HG03439 (cell line): Measurements from ENCODE around the gene SREBF2.
A peak's percentile ranks its signal among the peaks of the same experiment; 100 is the strongest.
"Not testable (repeated sequence)": the region's sequence is repeated elsewhere in the genome, so short reads cannot be mapped to it uniquely, and the experiment has no call there.

ENCODE experiments used
- ATAC-seq: cut with Tn5 transposase; IDR thresholded peaks from one replicate; pipeline ENCODE4 v1.9.1; 2021; ENCODE audit warnings: mild to moderate bottlenecking, moderate library complexity; ENCODE audit not compliant: unreplicated experiment

Gene SREBF2

DNA sequence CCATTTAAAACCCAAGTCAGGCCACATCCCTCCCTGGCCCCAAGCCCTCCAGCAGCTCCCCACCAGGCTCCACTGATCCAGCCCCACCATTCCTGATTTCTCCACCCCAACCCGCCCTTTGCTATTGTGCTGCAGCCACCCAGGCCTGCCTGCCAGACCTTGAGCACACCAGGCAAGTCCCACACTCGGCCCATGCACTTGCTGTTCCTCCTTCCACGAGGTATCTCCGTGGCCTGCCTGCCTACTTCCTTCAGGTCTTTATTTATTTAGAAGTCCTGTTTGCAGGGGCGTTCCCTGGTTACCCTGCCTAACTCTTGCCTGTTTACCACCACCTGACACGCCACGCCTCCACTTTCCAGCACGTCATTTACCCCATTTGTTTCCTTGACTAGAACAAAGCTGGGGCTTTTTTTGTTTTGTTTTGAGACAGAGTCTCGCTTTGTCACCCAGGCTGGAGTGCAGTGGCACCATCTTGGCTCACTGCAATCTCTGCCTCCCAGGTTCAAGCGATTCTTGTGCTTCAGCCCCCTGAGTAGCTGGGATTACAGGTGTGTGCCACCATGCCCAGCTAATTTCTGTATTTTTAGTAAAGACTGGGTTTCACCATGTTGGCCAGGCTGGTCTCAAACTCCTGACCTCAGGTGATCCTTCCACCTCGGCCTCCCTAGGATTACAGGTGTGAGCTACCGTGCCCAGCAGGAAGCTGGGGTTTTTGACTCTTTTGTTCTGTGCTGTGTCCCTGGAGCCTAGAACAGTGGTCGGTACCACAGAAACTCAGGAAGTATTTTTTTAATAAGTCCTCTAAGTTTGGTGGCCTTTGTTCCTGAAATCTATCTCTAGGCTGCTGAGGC, 107.3 kb downstream of the SREBF2 start:
- ATAC-seq, result peak; percentile 51

DNA sequence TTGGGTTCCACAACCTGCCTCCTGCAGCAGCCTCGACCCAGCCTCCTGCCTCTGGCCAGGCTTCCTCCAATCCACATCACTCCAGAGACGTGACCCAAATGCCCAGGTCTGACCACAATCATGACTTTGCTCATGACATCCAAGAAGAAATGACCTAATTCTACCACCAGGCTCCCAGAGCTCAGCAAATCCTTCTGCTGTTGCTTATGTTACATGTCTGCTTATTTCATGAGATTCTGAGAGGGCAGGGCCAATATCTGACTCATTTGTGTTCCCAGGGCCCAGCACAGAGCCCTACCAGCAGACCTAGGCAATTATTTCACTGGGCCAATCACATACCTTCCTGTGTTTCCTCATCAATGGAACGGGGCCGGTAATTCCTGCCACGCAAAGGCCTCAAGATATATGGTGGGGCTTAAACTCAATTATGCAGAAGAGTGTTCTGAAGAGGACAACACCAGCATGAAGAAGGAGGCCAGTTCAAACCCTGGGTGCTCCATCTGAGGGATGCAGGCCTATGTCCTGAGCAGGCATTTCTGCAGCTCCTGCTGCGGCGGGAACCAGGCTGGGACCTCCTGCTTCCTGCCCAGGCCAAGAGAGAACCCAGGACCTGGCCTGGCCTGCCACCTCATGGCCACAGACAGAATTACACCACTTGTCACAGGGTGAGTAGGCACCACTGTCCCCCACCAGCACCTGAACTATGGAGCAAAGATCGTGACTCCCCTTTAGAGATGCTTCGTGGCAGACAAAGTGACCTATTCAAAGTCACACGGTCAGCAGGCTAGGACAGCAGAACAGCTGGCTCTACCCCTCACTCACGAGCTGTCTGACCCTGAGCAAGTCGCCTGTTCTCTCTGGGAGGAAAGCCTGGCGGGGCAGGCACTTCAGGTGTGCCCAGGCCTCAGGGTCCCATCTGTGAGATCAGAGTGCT, 108.2 kb downstream of the SREBF2 start:
- peak; percentile 37 for ATAC-seq

DNA sequence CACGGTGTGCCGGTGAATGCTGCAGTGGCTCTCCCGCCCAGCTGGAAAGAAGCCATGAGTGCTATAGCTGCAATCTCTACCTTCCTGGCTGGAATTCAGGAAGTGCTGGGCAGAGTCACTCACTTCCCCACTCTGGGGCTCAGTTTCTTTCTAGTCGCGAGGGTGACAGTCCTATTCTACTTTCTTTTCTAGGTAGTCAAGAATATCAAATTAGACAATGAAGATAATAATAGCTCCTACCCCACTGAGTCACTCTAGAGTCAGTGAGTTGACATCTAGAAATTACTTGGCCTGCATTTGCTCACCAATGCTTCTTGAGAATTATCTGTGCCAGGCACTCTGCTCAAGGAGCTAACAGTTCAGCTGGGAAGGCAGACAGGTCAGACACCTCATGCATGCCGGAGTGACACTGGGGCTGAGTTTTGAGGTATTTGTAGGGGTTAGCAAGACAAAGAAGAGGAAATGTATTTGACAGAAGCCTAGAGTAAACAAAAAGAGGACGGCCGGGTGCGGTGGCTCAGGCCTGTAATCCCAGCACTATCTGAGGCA, 110.8 kb downstream of the SREBF2 start:
- ATAC-seq, result no peak

DNA sequence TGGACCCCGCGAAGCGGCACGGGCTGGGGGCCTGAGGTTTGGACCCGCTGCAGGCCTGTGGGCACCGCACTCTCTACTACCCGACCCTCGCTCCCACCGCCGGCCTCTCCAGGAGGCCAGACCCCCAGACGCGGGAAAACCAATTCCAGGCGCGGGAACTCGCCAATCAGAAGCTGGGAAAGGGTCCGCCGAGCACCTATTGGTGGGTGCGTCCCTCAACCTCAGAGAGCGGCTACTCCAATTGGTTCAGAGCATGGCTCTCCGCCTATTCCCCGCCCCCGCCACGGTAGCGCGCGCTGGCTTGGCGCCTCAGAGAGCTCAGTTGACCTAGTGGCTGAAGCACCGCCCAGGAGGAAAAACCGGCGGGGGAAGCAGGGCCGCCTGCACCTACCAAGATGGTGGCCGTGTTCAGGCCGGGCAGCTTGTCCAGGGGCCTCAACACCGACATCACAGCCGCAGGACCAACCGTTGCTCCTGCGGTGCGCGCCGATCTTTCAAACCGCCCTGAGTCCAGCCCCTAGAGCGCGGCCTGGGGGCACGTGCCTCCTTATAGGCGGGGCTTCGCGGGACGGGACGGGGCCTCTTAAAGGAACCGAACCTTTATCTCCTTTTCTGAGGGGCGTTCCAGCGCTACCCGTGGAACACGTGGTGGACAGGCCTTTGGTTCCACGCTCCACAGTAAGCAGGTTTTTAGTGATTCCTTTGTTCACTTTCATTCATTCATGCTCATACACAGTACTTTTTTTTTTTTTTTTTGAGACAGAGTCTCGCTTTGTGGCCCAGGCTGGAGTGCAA, 113.9 kb downstream of the SREBF2 start, which contains the start of gene CENPM:
Gene CENPM, minus strand, starts transcription at position 524 of the 795 bp plus-strand sequence. Its CDS starts 76 bp downstream, at position 448.
- ATAC-seq, result peak; percentile 74

DNA sequence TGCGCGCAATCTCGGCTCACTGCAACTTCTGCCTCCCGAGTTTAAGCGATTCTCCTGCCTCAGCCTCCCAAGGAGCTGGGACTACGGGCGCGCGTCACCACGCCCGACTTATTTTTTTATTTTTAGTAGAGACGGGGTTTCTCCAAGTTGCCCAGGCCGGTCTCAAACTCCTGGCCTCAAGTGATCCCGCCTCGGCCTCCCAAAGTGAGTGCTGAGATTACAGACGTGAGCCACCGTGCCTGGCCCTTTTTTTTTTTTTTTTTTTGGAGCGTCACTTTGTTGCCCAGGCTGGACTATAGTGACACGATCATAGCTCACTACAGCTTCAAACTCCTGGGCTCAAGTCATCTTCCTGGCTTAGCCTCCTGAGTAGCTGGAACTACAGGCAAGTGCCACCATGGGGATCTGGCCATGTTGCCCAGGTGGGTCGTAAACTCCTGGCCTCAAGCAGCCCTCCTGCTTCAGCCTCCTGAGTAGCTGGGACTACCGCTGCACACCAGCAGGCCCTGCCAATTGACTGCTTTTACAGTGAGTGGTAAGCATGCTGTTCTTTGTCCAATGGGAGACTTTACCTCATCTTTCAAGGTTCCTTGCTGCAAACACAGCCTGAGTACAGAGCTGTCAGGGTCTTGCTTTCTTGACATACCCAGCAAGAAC, 114.6 kb downstream of the SREBF2 start:
- ATAC-seq, result no peak

DNA sequence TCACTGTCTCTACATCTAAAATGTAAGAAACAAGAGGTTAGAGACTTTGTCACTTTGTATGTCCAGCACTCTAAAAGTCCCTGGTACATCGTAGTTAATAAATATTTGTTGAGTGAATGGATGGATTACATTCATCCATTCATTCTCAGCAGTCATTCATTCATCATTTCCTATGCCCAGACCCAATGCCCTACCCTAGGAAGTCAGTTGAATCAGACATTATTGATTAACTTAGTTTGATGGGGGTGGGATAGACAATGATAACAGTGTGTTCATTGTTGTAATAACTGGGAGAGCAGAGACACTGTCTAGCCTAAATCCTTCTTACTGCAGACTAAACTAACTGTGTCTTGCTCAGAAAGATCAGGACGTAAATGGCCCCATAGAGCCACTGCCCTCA, 115.2 kb downstream of the SREBF2 start:
- no peak for ATAC-seq

DNA sequence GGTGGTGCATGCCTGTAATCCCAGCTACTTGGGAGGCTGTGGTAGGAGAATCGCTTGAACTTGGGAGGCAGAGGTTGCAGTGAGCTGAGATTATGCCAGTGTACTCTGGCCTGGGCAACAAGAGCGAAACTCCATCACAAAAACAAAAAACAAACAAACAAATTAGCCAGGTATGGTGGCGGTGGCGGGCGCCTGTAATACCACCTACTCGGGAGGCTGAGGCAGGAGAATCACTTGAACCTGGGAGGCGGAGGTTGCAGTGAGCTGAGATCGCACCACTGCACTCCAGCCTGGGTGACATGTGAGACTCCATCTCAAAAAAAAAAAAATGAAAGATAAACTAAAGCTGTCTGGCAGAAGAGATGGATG, 116.0 kb downstream of the SREBF2 start:
- ATAC-seq, result not testable (repeated sequence)

DNA sequence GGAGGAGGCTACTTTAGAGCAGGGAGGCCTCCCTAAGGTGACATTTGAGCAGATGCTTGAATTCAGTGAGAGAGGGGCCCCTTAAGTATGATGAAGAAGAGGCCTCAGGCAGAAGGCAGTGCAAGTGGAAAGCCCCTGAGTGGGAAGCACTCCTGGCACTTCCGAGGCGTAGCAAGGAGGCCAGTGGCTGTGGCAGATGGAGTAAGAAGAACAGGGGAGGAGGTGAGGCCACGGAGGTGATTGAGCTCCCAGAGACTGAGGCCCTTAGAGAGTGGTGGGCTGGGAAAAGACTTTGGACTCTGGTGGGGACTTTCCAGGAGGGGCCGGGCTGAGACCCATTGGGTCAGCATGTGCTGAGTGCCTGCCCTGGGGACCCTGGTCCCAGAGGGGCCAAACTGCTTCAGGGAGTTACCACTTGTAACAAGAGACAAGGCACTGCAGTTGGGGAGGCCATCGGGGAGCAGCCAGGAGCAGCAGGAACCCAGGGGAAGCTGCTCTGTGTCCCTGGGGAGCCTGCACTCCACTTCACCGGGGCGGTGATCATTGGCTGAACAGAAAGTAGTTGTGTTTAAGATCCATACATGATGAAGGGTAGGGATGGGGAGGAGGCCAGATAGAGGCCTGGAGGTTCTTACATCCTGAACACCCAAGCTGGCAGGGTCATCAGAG, 116.5 kb downstream of the SREBF2 start:
- ATAC-seq, result no peak

DNA sequence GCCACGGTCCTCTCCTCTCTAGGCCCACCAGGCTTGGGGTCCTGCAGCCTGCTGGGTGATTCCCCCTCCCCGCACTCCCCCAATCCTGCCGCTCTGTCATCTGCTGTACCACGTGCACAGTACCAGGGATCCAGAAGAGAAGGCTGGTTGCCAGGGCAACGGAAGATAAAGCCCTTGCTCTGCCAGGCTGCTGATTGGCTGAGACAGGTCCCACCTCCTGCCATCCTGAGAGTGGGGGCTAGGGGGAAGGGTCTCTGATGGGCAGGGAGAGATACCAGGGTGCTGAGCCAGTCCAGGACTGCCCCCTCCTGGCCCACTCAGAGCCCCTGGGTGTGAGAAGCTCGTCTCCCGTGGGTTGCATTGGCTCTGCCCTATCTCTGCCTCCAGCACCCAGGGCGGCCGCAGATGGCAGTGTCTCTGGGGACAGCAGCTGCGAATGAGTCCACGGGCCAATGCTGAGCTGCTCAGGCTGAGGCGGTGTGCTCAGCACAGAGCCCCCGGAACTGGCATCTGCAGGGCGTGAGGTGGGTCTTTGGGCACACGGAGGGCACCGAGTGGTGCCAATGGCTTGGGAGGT, 119.1 kb downstream of the SREBF2 start, which contains the start of gene SMIM45:
Gene SMIM45, plus strand, starts transcription at position 253 of the 577 bp plus-strand sequence.
- ATAC-seq, result no peak

DNA sequence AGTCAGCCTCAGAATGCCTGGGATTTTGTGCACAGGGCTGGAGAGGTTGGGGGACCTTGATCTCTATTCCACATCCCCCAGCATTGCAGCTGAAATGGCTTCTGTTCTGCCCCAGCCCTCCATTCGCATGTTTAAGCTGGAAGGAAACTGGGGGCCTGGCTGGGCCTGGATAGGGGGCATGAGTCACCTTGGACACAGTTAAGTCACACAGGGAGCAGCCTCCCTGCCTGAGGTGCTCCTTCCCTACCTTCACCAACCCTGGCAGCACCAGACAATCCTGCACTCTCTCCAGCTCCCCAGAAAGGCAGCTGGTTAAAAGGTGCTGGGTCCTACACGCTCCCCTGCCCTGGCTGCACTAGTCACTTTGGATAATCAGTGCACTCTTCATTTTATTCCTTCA, 119.8 kb downstream of the SREBF2 start:
- no peak for ATAC-seq
